MCF 10A (cell line): Measurements from ENCODE around the gene LGALS9. TPM values are rescaled to one million over a fixed set of nuclear protein-coding genes. Genes with fewer than 3 reads are reported as not detected.

ENCODE experiments used
- Bru-seq: library from RNA; stranded (reverse); fragments of 400-500 nt; gene quantifications from one replicate; lab custom pipeline; 2021; lab: Mats Ljungman, UMichigan
- BruChase-seq, 2 experiments: library from RNA; stranded (reverse); fragments of 400-500 nt; gene quantifications; one replicate each; lab custom pipeline; 2021; lab: Mats Ljungman, UMichigan
- BruUV-seq: library from RNA; stranded (reverse); fragments of 400-500 nt; replicated peaks from 2 replicates; lab custom pipeline; 2021; lab: Mats Ljungman, UMichigan
- CTCF ChIA-PET: fragments of 300-600 bp; sonication (Branson Sonifier 250); formaldehyde crosslinking; extraction: SDS; loops from one replicate; lab custom pipeline; 2021; ENCODE audit warnings: antibody characterized with exemption, inconsistent platforms; lab: Yijun Ruan, JAX
- POLR2A ChIA-PET: fragments of 300-600, 350-650 bp; sonication (Branson Sonifier 250); formaldehyde crosslinking; extraction: SDS; loops from one replicate; lab custom pipeline; 2020; ENCODE audit warnings: antibody characterized with exemption, inconsistent platforms; lab: Yijun Ruan, JAX
- DNase-seq: peaks from one replicate; pipeline ENCODE4 v3.0.0-alpha.2; 2018; ENCODE audit not compliant: unreplicated experiment
- H3K27ac Mint-ChIP-seq: one replicate; pipeline ENCODE4 v1.8.0; 2022; ENCODE audit warnings: mild to moderate bottlenecking, low read depth, mixed read lengths; ENCODE audit not compliant: unreplicated experiment
- H3K27me3 Mint-ChIP-seq: one replicate; pipeline ENCODE4 v1.8.0; 2022; ENCODE audit warnings: mixed read lengths; ENCODE audit not compliant: insufficient read depth, unreplicated experiment
- H3K36me3 Mint-ChIP-seq: one replicate; pipeline ENCODE4 v1.8.0; 2022; ENCODE audit warnings: mild to moderate bottlenecking, moderate library complexity, mixed read lengths; ENCODE audit not compliant: insufficient read depth, unreplicated experiment
- H3K4me1 Mint-ChIP-seq: one replicate; pipeline ENCODE4 v1.8.0; 2022; ENCODE audit warnings: mixed read lengths; ENCODE audit not compliant: insufficient read depth, unreplicated experiment
- H3K4me3 Mint-ChIP-seq: one replicate; pipeline ENCODE4 v1.8.0; 2022; ENCODE audit warnings: mild to moderate bottlenecking, moderate library complexity, mixed read lengths; ENCODE audit not compliant: unreplicated experiment
- H3K9me3 Mint-ChIP-seq: one replicate; pipeline ENCODE4 v1.8.0; 2022; ENCODE audit warnings: mixed read lengths; ENCODE audit not compliant: unreplicated experiment
- intact Hi-C: fragments of 100-400 bp; cut with micrococcal nuclease; formaldehyde crosslinking; loops from 2 replicates; pipeline ENCODE4 v1.14.1; 2022
- long read RNA-seq: library from polyadenylated mRNA; stranded (forward); transcript quantifications from one replicate; pipeline ENCODE4 v2.0.0, GENCODE V29; 2022
- total RNA-seq: library from RNA; stranded (reverse); gene quantifications from 2 replicates; pipeline ENCODE4 v1.2.3, GENCODE V29; 2022
- TF ChIP-seq, protein P1 (sequence below): fragments of 200-600 bp; IDR thresholded peaks from one replicate; pipeline ENCODE4 v1.8.0; 2022; ENCODE audit warnings: antibody characterized with exemption, mild to moderate bottlenecking; ENCODE audit not compliant: unreplicated experiment

Gene LGALS9
- 0.44 and 0.54 TPM in 2 replicates for total RNA-seq
- percentile 27 among the genes with signal in this experiment for Bru-seq, nascent RNA
- percentile 39 among the genes with signal in this experiment for BruChase-seq, experiment 1, labeled RNA remaining after a 6-hour chase
- BruChase-seq, experiment 2, labeled RNA remaining after a 2-hour chase: percentile 33 among the genes with signal in this experiment
- long read RNA-seq: 0 reads

DNA sequence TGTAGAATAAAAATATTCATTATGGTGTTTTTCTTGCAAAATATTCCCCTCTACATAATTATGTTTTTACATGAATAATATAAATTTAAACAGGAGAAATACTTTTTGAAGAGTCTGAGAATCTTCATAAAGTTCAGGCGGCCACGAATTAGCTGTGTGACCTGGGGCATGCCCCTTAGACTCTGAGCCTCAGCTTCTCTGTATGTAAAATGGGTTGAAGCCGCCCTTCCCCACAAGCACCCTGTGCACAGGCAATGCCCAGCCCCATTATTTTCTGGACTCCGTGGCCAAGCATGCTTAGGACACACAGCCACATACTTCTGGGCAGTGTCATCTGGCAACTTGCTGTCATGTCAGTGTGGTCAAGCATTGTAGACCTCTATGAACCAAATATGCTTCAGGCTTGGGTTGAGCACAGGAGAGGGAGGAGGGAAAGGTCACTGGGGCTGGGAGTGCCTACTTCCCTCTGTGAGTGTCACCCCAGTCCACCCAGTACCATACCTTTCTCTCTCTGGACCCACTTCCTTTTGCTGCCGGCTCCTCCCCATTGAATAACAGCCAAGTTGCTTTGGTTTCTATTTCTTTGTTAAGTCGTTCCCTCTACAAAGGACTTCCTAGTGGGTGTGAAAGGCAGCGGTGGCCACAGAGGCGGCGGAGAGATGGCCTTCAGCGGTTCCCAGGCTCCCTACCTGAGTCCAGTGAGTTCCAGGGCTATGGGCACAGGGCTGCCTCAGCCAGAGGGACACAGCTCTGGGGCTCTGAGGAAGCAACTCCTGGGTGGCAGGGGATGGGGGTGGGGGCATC lies at the start of gene LGALS9:
Gene LGALS9, plus strand, starts transcription at position 582 of the 804 bp plus-strand sequence. Its CDS starts 78 bp downstream, at position 660.
- intact Hi-C loops: no loop called here
- Mint-ChIP-seq H3K9me3 (no peaks in the 10 kb centered on the region), H3K4me1 (peaks cover 23% of the 10 kb centered on the region), H3K27ac (peak within 1 kb of the TSS; percentile 5), H3K27me3 (no peaks in the 10 kb centered on the region), H3K36me3 (no peaks in the 10 kb centered on the region), H3K4me3 (no peak within 1 kb of the TSS)
- CTCF ChIA-PET: interaction anchor here (1.4 to 4.4 kb wide), 2 partner anchors 21 to 28 kb away, joined by 7 to 19 read pairs; no protein-coding TSS in a partner anchor
- no TSS peak for BruUV-seq
- no peak for DNase-seq
- POLR2A ChIA-PET: no interaction called here
- TF ChIP-seq, protein P1, sequence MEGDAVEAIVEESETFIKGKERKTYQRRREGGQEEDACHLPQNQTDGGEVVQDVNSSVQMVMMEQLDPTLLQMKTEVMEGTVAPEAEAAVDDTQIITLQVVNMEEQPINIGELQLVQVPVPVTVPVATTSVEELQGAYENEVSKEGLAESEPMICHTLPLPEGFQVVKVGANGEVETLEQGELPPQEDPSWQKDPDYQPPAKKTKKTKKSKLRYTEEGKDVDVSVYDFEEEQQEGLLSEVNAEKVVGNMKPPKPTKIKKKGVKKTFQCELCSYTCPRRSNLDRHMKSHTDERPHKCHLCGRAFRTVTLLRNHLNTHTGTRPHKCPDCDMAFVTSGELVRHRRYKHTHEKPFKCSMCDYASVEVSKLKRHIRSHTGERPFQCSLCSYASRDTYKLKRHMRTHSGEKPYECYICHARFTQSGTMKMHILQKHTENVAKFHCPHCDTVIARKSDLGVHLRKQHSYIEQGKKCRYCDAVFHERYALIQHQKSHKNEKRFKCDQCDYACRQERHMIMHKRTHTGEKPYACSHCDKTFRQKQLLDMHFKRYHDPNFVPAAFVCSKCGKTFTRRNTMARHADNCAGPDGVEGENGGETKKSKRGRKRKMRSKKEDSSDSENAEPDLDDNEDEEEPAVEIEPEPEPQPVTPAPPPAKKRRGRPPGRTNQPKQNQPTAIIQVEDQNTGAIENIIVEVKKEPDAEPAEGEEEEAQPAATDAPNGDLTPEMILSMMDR: no peak

DNA sequence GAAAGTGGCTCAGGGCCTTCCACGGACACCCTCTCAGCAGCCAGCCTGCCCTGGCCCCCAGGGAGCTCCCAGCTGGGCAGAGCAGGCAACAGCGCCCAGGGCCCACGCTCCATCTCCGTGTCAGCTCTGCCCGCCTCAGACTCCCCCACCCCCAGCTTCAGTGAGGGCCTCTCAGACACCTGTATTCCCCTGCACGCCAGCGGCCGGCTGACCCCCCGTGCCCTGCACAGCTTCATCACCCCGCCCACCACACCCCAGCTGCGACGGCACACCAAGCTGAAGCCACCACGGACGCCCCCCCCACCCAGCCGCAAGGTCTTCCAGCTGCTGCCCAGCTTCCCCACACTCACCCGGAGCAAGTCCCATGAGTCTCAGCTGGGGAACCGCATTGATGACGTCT lies 48.3 kb upstream of the LGALS9 start:
- Mint-ChIP-seq H3K4me1 (peaks cover 32% of the 10 kb centered on the region), H3K9me3 (no peaks in the 10 kb centered on the region), H3K27me3 (no peaks in the 10 kb centered on the region), H3K4me3 (no peak overlapping the region), H3K27ac (no peak overlapping the region), H3K36me3 (no peaks in the 10 kb centered on the region)
- DNase-seq: no peak
- TF ChIP-seq, protein P1: no peak
- intact Hi-C loops: no loop called here
- ChIA-PET CTCF (no interaction called here), POLR2A (no interaction called here)
- BruUV-seq: no TSS peak

DNA sequence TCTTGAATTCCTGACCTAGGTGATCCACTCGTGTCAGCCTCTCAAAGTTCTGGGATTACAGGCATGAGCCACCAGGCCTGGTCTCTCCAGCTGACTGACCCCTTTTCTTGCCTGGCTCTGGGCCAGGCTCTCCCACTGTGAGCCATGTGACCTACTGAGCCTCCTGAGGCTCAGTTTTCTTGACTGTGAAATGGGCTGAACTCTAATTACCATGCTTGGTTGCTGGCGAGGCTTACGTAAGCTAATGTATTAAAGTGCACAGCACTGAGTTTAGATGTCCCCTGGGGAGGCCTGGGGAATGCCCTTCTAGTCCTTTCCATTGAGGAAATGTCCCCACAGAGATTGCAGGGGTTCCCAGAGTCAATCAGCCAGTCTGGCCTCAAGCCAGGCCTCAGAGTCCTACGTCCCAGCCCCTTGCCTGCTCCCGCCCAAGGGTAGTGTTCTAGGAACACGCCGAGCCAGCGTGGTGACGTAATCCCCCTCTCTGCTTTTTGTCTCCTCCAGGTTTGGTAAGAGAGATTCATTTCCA lies 45.8 kb upstream of the LGALS9 start:
- TF ChIP-seq, protein P1: no peak
- POLR2A ChIA-PET: no interaction called here
- intact Hi-C loops: no loop called here
- Mint-ChIP-seq H3K27ac (no peak overlapping the region), H3K36me3 (no peaks in the 10 kb centered on the region), H3K4me3 (no peak overlapping the region), H3K4me1 (peaks cover 18% of the 10 kb centered on the region), H3K9me3 (no peaks in the 10 kb centered on the region), H3K27me3 (no peaks in the 10 kb centered on the region)
- CTCF ChIA-PET: interaction anchor here (0.9 kb wide), 1 partner anchor 15 kb away, joined by 4 read pairs; no protein-coding TSS in a partner anchor
- no peak for DNase-seq
- no TSS peak for BruUV-seq

DNA sequence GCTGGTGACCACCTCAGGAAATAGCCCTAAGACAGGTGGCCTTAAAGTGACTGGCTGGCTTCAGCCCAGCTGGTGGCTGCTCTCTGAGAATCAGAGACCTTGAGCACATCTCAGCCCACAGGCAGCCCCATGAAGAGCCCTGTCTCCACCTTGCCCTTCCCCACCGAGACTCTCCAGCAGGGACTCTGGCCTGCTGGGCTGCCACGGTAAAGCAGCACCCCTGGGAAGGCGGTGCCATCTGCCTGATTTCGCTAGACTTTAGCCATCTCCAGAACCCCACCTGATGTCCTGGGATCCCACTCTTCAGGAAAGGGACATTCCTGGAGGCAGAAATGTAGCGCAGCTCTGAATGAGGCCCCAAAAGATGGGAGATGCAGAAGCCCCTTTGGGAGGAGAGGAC lies 45.2 kb upstream of the LGALS9 start:
- TF ChIP-seq, protein P1: no peak
- Mint-ChIP-seq H3K9me3 (no peaks in the 10 kb centered on the region), H3K27me3 (no peaks in the 10 kb centered on the region), H3K27ac (no peak overlapping the region), H3K4me3 (no peak overlapping the region), H3K4me1 (peaks cover 15% of the 10 kb centered on the region), H3K36me3 (no peaks in the 10 kb centered on the region)
- ChIA-PET POLR2A (no interaction called here), CTCF (interaction anchor here (0.6 to 5.4 kb wide), 5 partner anchors 15 to 236 kb away, joined by 3 to 69 read pairs (median 3); no protein-coding TSS in a partner anchor)
- no peak for DNase-seq
- intact Hi-C loops: no loop called here
- BruUV-seq: no TSS peak
